GM23248 (cell line): ENCODE results near the gene SLC35F4.
"Not testable (repeated sequence)": the region's sequence is repeated elsewhere in the genome, so short reads cannot be mapped to it uniquely, and the experiment has no call there.

Experiments
- EZH2 ChIP-seq: fragments of 200-600 bp; sonication (generic); IDR thresholded peaks from 2 replicates; pipeline ENCODE4 v1.6.1; 2018; ENCODE audit warnings: antibody characterized with exemption, mild to moderate bottlenecking; ENCODE audit not compliant: insufficient read depth, poor library complexity, severe bottlenecking
- EZH2phosphoT487 ChIP-seq: fragments of 200-600 bp; sonication (generic); IDR thresholded peaks from 2 replicates; pipeline ENCODE4 v1.6.1; 2018; ENCODE audit warnings: antibody characterized with exemption, moderate library complexity, mild to moderate bottlenecking, low read depth; ENCODE audit not compliant: insufficient read depth

GRCh38 chr14:57855666-57856065 is 10.2 kb downstream of the SLC35F4 start:
- not testable (repeated sequence) for TF ChIP-seq EZH2, EZH2phosphoT487
